Adrenal gland (tissue), 12 donors: ENCODE results near the gene BICD1. TPM values are rescaled to one million over a fixed set of nuclear protein-coding genes. Genes with fewer than 3 reads are reported as not detected.
"Not testable (repeated sequence)": the region's sequence is repeated elsewhere in the genome, so short reads cannot be mapped to it uniquely, and the experiment has no call there.

Source experiments
- DNase-seq, 7 donors: peaks; one replicate each; pipeline ENCODE4 v3.0.0-alpha.2; 2019 to 2020
- H3K27ac ChIP-seq, 5 donors: fragments of 200-600 bp; sonication (generic) in 4 of 5; 1 replicate in 3 of 5; 2 replicates in 2 of 5; pipeline versions ENCODE4 v1.5.1 to v1.8.0; 2016 to 2020; ENCODE audit warnings: mild to moderate bottlenecking in 1 of 5
- H3K27me3 ChIP-seq: fragments of 200-600 bp; 2 replicates; pipeline ENCODE4 v1.8.0; 2021
- H3K36me3 ChIP-seq, 2 donors: fragments of 200-600 bp; replicated peaks in 1 of 2; 1 replicate in 1 of 2; 2 replicates in 1 of 2; pipeline versions ENCODE4 v1.5.1 to v1.8.0; 2018 to 2022
- H3K4me1 ChIP-seq, 2 donors: fragments of 200-600 bp; replicated peaks in 1 of 2; 1 replicate in 1 of 2; 2 replicates in 1 of 2; pipeline versions ENCODE4 v1.5.1 to v1.8.0; 2018 to 2021
- H3K4me3 ChIP-seq, 4 donors: fragments of 200-600 bp; sonication (generic) in 3 of 4; one replicate each; pipeline ENCODE4 v1.5.1; 2016 to 2018
- H3K9me3 ChIP-seq, 3 donors: fragments of 200-600 bp; sonication (generic) in 1 of 3; replicated peaks in 1 of 3; 1 replicate in 2 of 3; 2 replicates in 1 of 3; pipeline versions ENCODE4 v1.5.1 to v1.8.0; 2016 to 2021
- CTCF ChIP-seq, 6 experiments: fragments of 450-650 bp in 4 of 6; fragments of 200-600 bp in 2 of 6; sonication (generic) in 1 of 6; IDR thresholded peaks; 1 replicate in 5 of 6; 2 replicates in 1 of 6; pipeline versions ENCODE4 v1.5.1 to v1.8.0; 2016 to 2021; ENCODE audit warnings: antibody characterized with exemption in 6 of 6, mild to moderate bottlenecking in 2 of 6, moderate library complexity in 1 of 6
- POLR2A ChIP-seq, 2 donors: fragments of 450-650 bp; IDR thresholded peaks; one replicate each; pipeline ENCODE4 v1.6.1; 2017; ENCODE audit warnings: antibody characterized with exemption in 2 of 2, mild to moderate bottlenecking in 2 of 2, moderate library complexity in 1 of 2
- WGBS, 4 donors: extraction: QIAGEN DNeasy Blood & Tissue Kit in 2 of 4; methylation state at CpG; one replicate each; pipeline versions ENCODE4 v1.1.5 to v1.1.7; 2013 to 2017; 5-methylcytosine and 5-hydroxymethylcytosine counted together
- intact Hi-C, 2 donors: fragments of 100-400 bp; cut with DNase I; formaldehyde crosslinking; loops; one replicate each; pipeline versions ENCODE4 v1.14.1 to v1.15.0; 2022 to 2023
- polyA plus RNA-seq, 3 donors: library from polyadenylated mRNA; stranded (reverse); fragments of 200-250 nt in 2 of 3; fragments of 350-450 nt in 1 of 3; fragmentation: Illumina TruSeq in 1 of 3; extraction: RNeasy Lipid Tissue Mini Kit (QIAGEN cat#74804) in 1 of 3; gene quantifications; one replicate each; pipeline ENCODE4 v1.2.3, GENCODE V29; 2013 to 2014
- total RNA-seq, 9 donors: library from RNA; depleted of rRNA in 4 of 9; stranded (reverse); fragments of >200 nt in 4 of 9; fragments of 120-200 nt in 1 of 9; fragmentation: NEBNext Ultra II Directional in 1 of 9; extraction: Animal tissue kit (Norgen Biotek cat#: 25700) in 1 of 9; gene quantifications; one replicate each; pipeline versions ENCODE4 v1.1.0 to v1.2.4, GENCODE V29; 2013 to 2023
- donor health status: healthy with polysubstance abuse.
- donor health status: Bipolar disorder and iron deficiency.
- donor health status: DM: yes; HTN: yes; CAD: no.
- donor health status: DM: no; HTN: no; CAD: no.
- donor health status: DM: no; HTN: no; CAD: no.
- donor health status: DM: yes; HTN: yes; CAD: no.

Gene BICD1
- total and polyA plus RNA-seq, 12 donors, result 2.9 to 18.2 (median 9.4) TPM

GRCh38 chr12:32223941-32224340 is 117.3 kb downstream of the BICD1 start:
- H3K4me1 ChIP-seq, result no peaks in the 10 kb centered on the region
- 91 to 100% (median 92%) methylated on average over 1 of the region's 1 CpG for WGBS, 4 donors
- TF ChIP-seq CTCF (IDR thresholded peaks at IDR 0.05), result no peak
- no peak for TF ChIP-seq POLR2A (IDR thresholded peaks at IDR 0.05)

GRCh38 chr12:32226768-32227167 is 120.1 kb downstream of the BICD1 start:
- Histone ChIP-seq H3K9me3 (no peaks in the 10 kb centered on the region), H3K36me3 (no peaks in the 10 kb centered on the region), H3K27me3 (no peaks in the 10 kb centered on the region), H3K4me3 (no peak overlapping the region), H3K4me1 (no peaks in the 10 kb centered on the region), H3K27ac (no peak overlapping the region)
- DNase-seq, result no peak
- intact Hi-C loops, result no loop called here
- no peak for TF ChIP-seq POLR2A (IDR thresholded peaks at IDR 0.05)
- TF ChIP-seq CTCF (IDR thresholded peaks at IDR 0.05), result no peak
- 74 to 98% (median 90%) methylated on average over 5 of the region's 5 CpGs for WGBS, 4 donors

More at GRCh38 chr12:32223941-32224340, 117.3 kb downstream of the BICD1 start:
- intact Hi-C loops, result no loop called here
- no peak overlapping the region for H3K4me3 ChIP-seq
- no peaks in the 10 kb centered on the region for H3K36me3 ChIP-seq
- H3K27ac ChIP-seq, result no peak overlapping the region
- H3K9me3 ChIP-seq, result no peaks in the 10 kb centered on the region
- DNase-seq, result no peak
- H3K27me3 ChIP-seq, result no peaks in the 10 kb centered on the region

GRCh38 chr12:32229971-32230612 is 123.4 kb downstream of the BICD1 start:
- intact Hi-C loops, result no loop called here
- H3K9me3 ChIP-seq, result no peaks in the 10 kb centered on the region
- DNase-seq, result no peak
- no peaks in the 10 kb centered on the region for H3K27me3 ChIP-seq
- no peaks in the 10 kb centered on the region for H3K4me1 ChIP-seq
- WGBS, 4 donors, result 80 to 85% (median 83%) methylated on average over 4 of the region's 4 CpGs
- H3K27ac ChIP-seq, result no peak overlapping the region
- no peak overlapping the region for H3K4me3 ChIP-seq
- TF ChIP-seq CTCF (IDR thresholded peaks at IDR 0.05) (no peak), POLR2A (IDR thresholded peaks at IDR 0.05) (no peak)
- no peaks in the 10 kb centered on the region for H3K36me3 ChIP-seq

GRCh38 chr12:32230613-32230993 is 124.0 kb downstream of the BICD1 start:
- Histone ChIP-seq H3K9me3 (no peaks in the 10 kb centered on the region), H3K4me3 (no peak overlapping the region), H3K36me3 (no peaks in the 10 kb centered on the region), H3K4me1 (no peaks in the 10 kb centered on the region), H3K27me3 (no peaks in the 10 kb centered on the region), H3K27ac (no peak overlapping the region)
- DNase-seq, result no peak
- TF ChIP-seq CTCF (IDR thresholded peaks at IDR 0.05) (no peak), POLR2A (IDR thresholded peaks at IDR 0.05) (no peak)
- 83 to 92% (median 89%) methylated on average over 3 of the region's 3 CpGs for WGBS, 4 donors
- intact Hi-C loops, result no loop called here

- H3K27me3 ChIP-seq, H3K9me3 ChIP-seq, H3K4me3 ChIP-seq, H3K4me1 ChIP-seq, H3K27ac ChIP-seq, intact Hi-C loops, DNase-seq, H3K36me3 ChIP-seq: not testable (repeated sequence)
- WGBS, 4 donors, result 94 to 100% (median 98%) methylated on average over 1 to 2 of the region's 2 CpGs
These were observed 124.7 kb downstream of the BICD1 start for GRCh38 chr12:32231361-32231760.
